Vagina (tissue), 2 donors: ENCODE measurements around the gene SMPD4.
A peak's percentile ranks its signal among the peaks of the same experiment; 100 is the strongest.
"Not testable (repeated sequence)": the region's sequence is repeated elsewhere in the genome, so short reads cannot be mapped to it uniquely, and the experiment has no call there.

Source experiments
- CTCF ChIP-seq, 3 experiments: fragments of 450-650 bp in 2 of 3; fragments of 200-600 bp in 1 of 3; sonication (generic) in 1 of 3; IDR thresholded peaks; one replicate each; pipeline ENCODE4 v1.5.1; 2017 to 2019; ENCODE audit warnings: antibody characterized with exemption in 3 of 3, mild to moderate bottlenecking in 2 of 3, moderate library complexity in 2 of 3
- POLR2A ChIP-seq, 2 donors: fragments of 450-650 bp; IDR thresholded peaks; one replicate each; pipeline ENCODE4 v1.6.1; 2017; ENCODE audit warnings: antibody characterized with exemption in 2 of 2, mild to moderate bottlenecking in 2 of 2, moderate library complexity in 2 of 2
- POLR2AphosphoS5 ChIP-seq, 2 donors: sonication (generic); formaldehyde crosslinking; IDR thresholded peaks; one replicate each; pipeline ENCODE4 v1.9.0; 2017; ENCODE audit warnings: antibody characterized with exemption in 2 of 2, mild to moderate bottlenecking in 2 of 2, low read depth in 1 of 2; ENCODE audit not compliant: insufficient read depth in 1 of 2

- TF ChIP-seq CTCF (IDR thresholded peaks at IDR 0.05) (peak; percentile 52 to 87 (median 67)), POLR2A (IDR thresholded peaks at IDR 0.05) (peak in 1 of 2 donors; percentile 8)
- not testable (repeated sequence) for TF ChIP-seq POLR2AphosphoS5 (IDR thresholded peaks at IDR 0.05; ENCODE audit: insufficient read depth in 1 of 2, low read depth in 1 of 2)
These were observed 679 bp upstream of the SMPD4 start, which contains the start of gene MZT2B for GRCh38 chr2:130181880-130182682.
